HG03558 (cell line): Measurements from ENCODE around the gene TESPA1.

Experiments used
- ATAC-seq: cut with Tn5 transposase; IDR thresholded peaks from one replicate; pipeline ENCODE4 v1.9.1; 2021; ENCODE audit warnings: moderate number of reproducible peaks; ENCODE audit not compliant: unreplicated experiment; ENCODE audit errors: extremely low read depth

Gene TESPA1, protein sequence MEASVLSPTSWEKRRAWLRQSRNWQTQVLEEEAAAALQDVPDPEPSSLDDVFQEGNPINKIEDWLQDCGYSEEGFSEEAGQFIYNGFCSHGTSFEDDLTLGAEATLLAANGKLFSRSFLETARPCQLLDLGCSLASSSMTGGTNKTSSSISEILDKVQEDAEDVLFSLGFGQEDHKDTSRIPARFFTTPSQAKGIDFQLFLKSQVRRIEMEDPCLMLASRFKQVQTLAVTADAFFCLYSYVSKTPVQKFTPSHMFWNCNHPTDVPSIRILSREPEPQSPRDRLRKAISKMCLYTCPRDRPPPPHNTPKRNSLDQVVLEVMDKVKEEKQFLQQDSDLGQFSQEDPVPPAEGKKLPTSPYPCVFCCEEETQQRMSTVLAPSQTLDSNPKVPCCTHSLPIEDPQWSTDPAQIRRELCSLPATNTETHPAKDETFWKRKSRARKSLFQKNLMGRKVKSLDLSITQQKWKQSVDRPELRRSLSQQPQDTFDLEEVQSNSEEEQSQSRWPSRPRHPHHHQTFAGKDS

DNA sequence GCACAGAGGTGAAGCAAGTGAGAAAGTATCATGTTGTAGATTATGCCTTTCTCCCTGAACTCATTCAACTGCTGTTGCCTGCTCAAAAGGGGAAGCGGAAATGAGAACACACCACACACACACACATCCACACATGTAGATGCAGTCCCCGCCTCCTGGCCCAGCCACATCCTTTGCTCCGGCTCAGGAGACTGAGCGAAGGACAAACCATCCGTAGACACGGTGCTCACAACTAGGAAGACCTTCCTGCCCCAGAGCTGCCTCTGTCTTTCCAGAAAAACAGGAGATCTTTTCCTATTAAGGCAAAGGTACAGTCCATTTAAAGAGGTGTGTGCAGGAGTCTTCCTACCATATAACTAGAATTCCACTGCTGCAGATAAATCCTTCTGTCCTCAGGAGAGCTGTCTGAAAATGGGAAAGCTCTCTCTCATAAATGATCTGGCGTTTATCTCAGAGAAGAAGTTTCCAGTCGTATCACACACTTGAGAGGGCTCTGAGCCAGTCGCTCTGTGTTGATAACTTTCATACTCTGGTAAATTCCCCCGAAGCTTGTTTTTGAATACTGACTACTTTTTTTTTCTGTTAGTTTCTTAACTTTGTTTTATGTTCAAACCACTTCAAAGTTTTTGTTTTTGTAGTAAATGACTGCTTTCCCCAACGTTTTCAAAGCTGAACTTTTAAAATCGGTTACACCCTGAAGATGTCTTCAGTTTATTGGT lies at the start of gene TESPA1:
Gene TESPA1 (minus strand): TSS at position 105 of the 719 bp plus-strand sequence. CDS start 10,200 bp downstream, outside the sequence.
- ATAC-seq, result peak; percentile 91

- no peak for ATAC-seq
Measured at GRCh38 chr12:55034218-55034617, 49.7 kb upstream of the TESPA1 start.

DNA sequence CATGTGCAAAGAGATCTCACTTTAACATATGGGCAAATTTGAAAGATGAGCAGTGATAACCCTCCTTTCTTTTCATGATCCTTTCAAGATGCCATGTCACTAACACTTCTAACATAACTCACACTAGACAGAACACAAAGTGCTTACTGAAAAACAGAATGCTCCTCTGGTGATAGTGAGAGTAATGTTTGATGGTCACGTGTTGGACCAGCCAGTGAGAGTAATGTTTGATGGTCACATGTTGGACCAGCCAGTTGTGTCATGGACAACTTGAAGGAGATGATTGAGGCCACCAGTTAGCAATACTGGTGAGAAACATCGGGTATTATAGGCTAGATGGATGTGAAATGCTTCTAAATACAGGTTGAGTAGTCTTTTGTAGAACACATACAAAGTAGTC lies 40.9 kb upstream of the TESPA1 start:
- ATAC-seq, result no peak

- no peak for ATAC-seq
Measured at GRCh38 chr12:55024575-55024974, 40.0 kb upstream of the TESPA1 start.

GRCh38 chr12:55019784-55020183 lies 35.2 kb upstream of the TESPA1 start, which contains the start of gene NEUROD4:
Gene NEUROD4, plus strand, starts transcription at chr12:55019974. Its CDS starts 6,466 bp downstream, at chr12:55026440.
- ATAC-seq, result no peak

DNA sequence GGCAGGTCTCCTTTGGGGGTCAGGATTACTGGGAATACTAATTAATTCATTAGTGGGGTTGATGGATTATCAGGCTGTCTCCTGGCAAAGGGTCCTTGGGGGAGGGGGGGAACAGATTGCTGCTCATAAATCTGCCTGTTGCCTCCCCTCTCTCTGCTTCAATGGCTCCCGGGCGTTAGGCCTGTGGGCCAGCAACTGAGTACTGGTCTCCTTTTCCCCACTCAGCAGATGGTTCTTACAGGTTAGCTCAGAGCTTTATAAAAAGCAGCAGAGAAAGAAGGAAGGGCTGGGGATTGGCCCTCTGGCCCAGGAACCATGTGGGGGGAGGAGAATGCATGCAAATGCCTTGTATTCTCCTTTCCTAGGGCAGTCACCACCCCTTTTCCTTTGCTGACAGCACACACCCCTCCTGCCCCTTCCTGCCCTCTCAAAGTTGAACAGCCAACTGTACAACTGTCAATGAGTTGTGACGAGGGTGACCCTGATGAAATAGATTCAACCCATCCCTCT lies 32.9 kb upstream of the TESPA1 start:
- no peak for ATAC-seq

DNA sequence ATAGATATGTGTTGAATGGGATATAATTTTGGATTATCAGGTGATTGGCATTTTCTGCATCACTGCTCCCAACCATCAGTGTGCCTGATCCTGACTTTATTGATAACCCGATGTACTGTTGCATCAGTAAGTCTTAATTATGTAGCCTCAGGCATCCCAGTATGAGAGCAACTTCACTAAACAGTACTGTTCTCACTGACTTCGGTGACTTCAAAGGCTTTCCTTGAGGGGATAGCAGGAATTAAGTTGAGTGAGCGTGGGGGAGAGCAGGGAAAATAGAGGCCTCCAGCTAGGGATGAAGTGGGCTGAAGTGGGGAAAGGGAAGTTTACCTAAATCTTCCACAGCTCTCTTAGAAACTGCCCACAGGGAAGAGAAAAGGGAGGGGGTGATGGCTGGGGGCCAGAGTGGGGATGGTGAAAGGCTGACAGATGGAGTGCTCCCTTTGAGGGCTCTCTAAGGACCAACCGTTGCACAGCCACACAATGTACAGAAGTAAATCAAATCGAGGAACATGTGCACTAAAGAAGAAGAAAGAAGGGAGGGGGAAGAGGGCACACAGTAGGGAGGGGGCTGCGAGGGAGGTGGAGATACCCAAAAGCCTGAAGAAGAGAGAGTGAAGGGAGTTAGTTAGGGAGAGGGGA lies 24.5 kb upstream of the TESPA1 start:
- no peak for ATAC-seq

DNA sequence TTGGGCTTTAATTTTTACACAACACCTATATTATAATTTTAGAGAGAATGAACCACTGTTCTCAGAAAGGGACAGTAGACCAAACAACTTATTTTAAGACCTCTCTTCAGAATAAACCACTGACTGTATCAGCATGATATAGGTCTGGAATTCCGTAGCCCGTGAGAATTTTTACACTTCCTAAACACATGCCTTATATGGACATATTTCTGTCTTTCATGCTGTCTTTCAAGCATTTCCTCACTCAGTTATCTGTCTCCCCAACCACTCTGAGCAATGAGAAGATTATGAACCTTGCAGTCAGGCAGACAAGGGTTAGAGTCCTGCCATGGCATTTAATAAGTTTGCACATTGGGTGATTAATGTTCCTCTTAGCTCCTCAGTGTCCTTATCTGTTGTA lies 17.8 kb upstream of the TESPA1 start:
- no peak for ATAC-seq

DNA sequence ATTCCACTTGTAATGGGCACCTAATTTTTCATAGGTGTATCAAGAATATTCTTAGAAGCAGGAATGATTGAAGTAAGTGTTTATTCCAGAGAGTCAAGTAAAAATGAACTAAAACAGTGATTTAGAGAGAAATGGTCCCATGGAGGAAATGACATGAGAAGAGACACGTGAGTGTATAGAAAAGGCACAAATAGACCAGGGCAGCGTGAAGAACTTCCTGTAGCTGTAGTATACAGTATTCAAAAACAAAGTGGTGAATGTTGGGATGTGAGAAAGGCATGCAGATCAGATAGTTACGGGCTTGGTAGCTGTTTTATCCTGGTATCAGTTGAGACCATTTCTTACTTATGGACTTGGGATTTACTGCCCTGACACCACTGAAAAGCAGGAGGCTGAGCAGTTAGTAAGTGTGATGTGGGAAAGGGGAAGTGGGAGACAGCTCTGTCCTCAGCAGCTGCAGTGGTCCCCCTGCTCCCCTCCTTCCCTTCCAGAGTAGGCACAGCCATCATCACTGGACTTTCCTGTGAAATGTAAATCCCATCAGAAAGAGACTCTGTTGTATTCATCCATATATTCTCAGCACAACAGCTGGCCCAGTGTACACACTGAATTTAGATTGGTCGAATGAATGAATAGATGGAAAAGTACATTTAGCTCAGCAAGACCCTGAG lies 16.8 kb upstream of the TESPA1 start:
- no peak for ATAC-seq

DNA sequence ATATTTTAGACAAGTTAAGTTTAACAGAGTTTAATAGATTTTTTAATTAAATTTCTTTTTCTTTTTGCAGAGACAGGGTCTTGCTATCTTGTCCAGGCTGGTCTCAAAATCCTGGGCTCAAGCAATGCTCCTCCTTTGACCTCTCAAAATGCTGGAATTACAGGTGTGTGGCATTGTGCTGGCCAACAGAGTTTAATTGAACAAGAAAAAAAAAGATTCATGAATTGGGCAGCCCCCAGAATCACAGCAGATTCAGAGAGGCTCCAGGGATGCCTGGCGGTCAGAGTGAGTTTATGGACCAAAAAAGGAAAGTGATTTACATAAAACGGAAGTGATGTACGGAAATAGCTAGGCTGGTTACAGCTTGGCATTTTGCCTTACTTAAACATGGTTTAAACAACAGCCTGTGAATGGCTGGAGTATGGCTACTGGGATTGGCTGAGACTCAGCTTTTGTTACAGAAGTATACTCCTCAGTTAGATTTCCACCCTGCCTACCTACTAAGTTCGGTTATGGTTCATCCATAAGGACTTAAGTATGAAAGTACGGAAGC lies 14.5 kb upstream of the TESPA1 start:
- ATAC-seq, result no peak

- no peak for ATAC-seq
Measured at GRCh38 chr12:54997929-54998522, 13.5 kb upstream of the TESPA1 start.

DNA sequence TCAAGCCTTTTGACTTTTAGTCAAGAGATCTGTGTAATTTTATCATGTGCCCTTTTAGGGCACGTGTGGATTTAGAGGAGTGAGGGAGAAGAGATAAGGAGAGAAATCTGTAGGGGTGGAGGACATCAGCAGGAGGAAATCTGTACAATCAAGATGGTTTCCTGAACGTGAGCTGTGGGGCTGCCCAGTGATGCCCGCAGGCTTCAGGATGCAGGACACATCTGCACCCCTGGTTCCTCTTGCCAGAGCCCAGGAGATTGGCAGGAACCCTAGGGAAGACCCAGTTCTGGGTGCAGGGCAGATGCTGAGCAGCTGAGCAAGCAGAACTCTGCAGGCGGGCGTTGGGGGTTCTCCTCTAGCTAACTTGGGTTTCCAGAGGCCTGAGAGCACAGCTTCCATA lies 11.6 kb upstream of the TESPA1 start:
- no peak for ATAC-seq

GRCh38 chr12:54993181-54993835 lies 8.7 kb upstream of the TESPA1 start:
- ATAC-seq, result no peak

- no peak for ATAC-seq
Measured at GRCh38 chr12:54991991-54992375, 7.4 kb upstream of the TESPA1 start.

- peak; percentile 51 for ATAC-seq
Measured at GRCh38 chr12:54991161-54991990, 6.8 kb upstream of the TESPA1 start.

DNA sequence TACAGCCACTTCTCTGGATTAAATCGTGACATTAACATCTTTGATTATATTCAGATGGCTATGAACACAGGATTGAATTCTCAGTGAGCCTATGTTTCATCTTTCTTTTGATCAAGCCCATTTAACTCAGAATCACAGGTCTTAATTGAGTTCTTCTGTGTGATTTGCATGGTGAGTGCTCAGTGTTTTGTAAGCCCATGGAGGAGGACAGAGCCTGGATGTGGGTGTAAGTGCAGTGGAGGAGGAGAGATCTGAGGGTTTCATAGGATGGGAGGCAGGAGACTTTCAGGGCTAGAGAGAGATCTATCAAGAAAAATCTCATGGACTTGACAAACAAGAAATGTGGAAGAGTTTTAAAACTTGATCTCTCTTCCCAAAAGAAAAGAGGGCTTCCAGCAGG lies 5.3 kb upstream of the TESPA1 start:
- ATAC-seq, result no peak

- ATAC-seq, result no peak
Measured at GRCh38 chr12:54988402-54989054, 4.0 kb upstream of the TESPA1 start.
